Vagina (tissue), 2 donors: Measurements from ENCODE around the gene GPR151. TPM values are rescaled to one million over a fixed set of nuclear protein-coding genes. Genes with fewer than 3 reads are reported as not detected.

Source experiments
- DNase-seq, 2 donors: peaks; one replicate each; pipeline ENCODE4 v3.0.0-alpha.2; 2017; ENCODE audit errors: extremely low spot score in 2 of 2
- H3K27ac ChIP-seq: fragments of 200-600 bp; sonication (generic); one replicate; pipeline ENCODE4 v1.5.1; 2019
- H3K27me3 ChIP-seq: fragments of 200-600 bp; sonication (generic); one replicate; pipeline ENCODE4 v1.5.1; 2019
- H3K36me3 ChIP-seq, 2 donors: fragments of 200-600 bp; sonication (generic); one replicate each; pipeline ENCODE4 v1.5.1; 2017 to 2019
- H3K4me1 ChIP-seq: fragments of 200-600 bp; sonication (generic); one replicate; pipeline ENCODE4 v1.5.1; 2019
- H3K4me3 ChIP-seq, 2 donors: fragments of 200-600 bp; sonication (generic); 1 replicate in 1 of 2; 2 replicates in 1 of 2; pipeline ENCODE4 v1.5.1; 2016 to 2019
- H3K9me3 ChIP-seq: fragments of 200-600 bp; sonication (generic); one replicate; pipeline ENCODE4 v1.5.1; 2019
- POLR2A ChIP-seq, 2 donors: fragments of 450-650 bp; IDR thresholded peaks; one replicate each; pipeline ENCODE4 v1.6.1; 2017; ENCODE audit warnings: antibody characterized with exemption in 2 of 2, mild to moderate bottlenecking in 2 of 2, moderate library complexity in 2 of 2
- POLR2AphosphoS5 ChIP-seq, 2 donors: sonication (generic); formaldehyde crosslinking; IDR thresholded peaks; one replicate each; pipeline ENCODE4 v1.9.0; 2017; ENCODE audit warnings: antibody characterized with exemption in 2 of 2, mild to moderate bottlenecking in 2 of 2, low read depth in 1 of 2; ENCODE audit not compliant: insufficient read depth in 1 of 2
- intact Hi-C: fragments of 100-400 bp; cut with DNase I; formaldehyde crosslinking; loops from one replicate; pipeline ENCODE4 v1.15.1; 2023
- total RNA-seq: library from RNA; depleted of rRNA; stranded (reverse); fragments of >200 nt; gene quantifications from one replicate; pipeline ENCODE4 v1.2.3, GENCODE V29; 2016
- TF ChIP-seq, protein P1 (sequence below), 3 experiments: fragments of 450-650 bp in 2 of 3; fragments of 200-600 bp in 1 of 3; sonication (generic) in 1 of 3; IDR thresholded peaks; one replicate each; pipeline ENCODE4 v1.5.1; 2017 to 2019; ENCODE audit warnings: antibody characterized with exemption in 3 of 3, mild to moderate bottlenecking in 2 of 3, moderate library complexity in 2 of 3

The GPR151 gene
- total RNA-seq, 1 donor from 2014 or later: not detected

- Histone ChIP-seq H3K27me3 (no peaks in the 10 kb centered on the region), H3K4me3 (no peak overlapping the region), H3K36me3 (no peaks in the 10 kb centered on the region), H3K4me1 (no peaks in the 10 kb centered on the region), H3K27ac (no peak overlapping the region), H3K9me3 (no peaks in the 10 kb centered on the region)
- intact Hi-C loops: loop anchor here (5.0 kb wide), 1 partner anchor 425 kb away; no protein-coding TSS in a partner anchor
- no peak for TF ChIP-seq POLR2AphosphoS5 (IDR thresholded peaks at IDR 0.05; ENCODE audit: insufficient read depth in 1 of 2, low read depth in 1 of 2)
- no peak for TF ChIP-seq POLR2A (IDR thresholded peaks at IDR 0.05)
- TF ChIP-seq, protein P1, sequence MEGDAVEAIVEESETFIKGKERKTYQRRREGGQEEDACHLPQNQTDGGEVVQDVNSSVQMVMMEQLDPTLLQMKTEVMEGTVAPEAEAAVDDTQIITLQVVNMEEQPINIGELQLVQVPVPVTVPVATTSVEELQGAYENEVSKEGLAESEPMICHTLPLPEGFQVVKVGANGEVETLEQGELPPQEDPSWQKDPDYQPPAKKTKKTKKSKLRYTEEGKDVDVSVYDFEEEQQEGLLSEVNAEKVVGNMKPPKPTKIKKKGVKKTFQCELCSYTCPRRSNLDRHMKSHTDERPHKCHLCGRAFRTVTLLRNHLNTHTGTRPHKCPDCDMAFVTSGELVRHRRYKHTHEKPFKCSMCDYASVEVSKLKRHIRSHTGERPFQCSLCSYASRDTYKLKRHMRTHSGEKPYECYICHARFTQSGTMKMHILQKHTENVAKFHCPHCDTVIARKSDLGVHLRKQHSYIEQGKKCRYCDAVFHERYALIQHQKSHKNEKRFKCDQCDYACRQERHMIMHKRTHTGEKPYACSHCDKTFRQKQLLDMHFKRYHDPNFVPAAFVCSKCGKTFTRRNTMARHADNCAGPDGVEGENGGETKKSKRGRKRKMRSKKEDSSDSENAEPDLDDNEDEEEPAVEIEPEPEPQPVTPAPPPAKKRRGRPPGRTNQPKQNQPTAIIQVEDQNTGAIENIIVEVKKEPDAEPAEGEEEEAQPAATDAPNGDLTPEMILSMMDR (IDR thresholded peaks at IDR 0.05): peak; percentile 62 to 66 (median 65)
- DNase-seq: no peak
Measured at GRCh38 chr5:146541958-146542849, 26.2 kb upstream of the GPR151 start.

- no peak for DNase-seq
- Histone ChIP-seq H3K9me3 (no peaks in the 10 kb centered on the region), H3K36me3 (no peaks in the 10 kb centered on the region), H3K27me3 (no peaks in the 10 kb centered on the region), H3K4me3 (no peak overlapping the region), H3K27ac (no peak overlapping the region), H3K4me1 (no peaks in the 10 kb centered on the region)
- intact Hi-C loops: loop anchor here (5.0 kb wide), 1 partner anchor 427 kb away; no protein-coding TSS in a partner anchor
- TF ChIP-seq POLR2A (IDR thresholded peaks at IDR 0.05): no peak
- no peak for TF ChIP-seq POLR2AphosphoS5 (IDR thresholded peaks at IDR 0.05; ENCODE audit: insufficient read depth in 1 of 2, low read depth in 1 of 2)
- TF ChIP-seq, protein P1 (IDR thresholded peaks at IDR 0.05): no peak
Measured at GRCh38 chr5:146540414-146540813, 24.4 kb upstream of the GPR151 start.

DNA sequence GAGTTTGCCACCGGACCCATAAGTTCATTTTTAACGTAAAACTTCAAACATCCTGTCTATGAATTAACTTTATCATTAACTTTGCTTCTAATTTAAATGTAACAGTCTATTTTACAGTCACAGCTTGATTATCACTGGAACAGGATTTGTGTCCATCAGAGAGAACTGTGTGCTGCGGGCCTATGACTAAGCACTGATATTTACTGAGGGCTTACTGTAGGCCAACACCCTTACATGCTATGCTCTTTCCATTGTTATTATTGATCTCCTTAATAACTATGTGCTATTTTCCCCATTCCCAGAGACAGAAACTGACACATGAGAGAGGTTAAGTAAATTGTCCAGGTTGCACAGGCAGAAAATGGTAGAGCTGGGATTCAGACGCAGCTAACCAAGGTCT lies 24.0 kb upstream of the GPR151 start:
- no peaks in the 10 kb centered on the region for H3K4me1 ChIP-seq
- no peaks in the 10 kb centered on the region for H3K9me3 ChIP-seq
- no peak for DNase-seq
- intact Hi-C loops: loop anchor here (5.0 kb wide), 1 partner anchor 427 kb away; no protein-coding TSS in a partner anchor
- no peaks in the 10 kb centered on the region for H3K36me3 ChIP-seq
- H3K4me3 ChIP-seq: no peak overlapping the region
- TF ChIP-seq POLR2AphosphoS5 (IDR thresholded peaks at IDR 0.05; ENCODE audit: insufficient read depth in 1 of 2, low read depth in 1 of 2) (no peak), POLR2A (IDR thresholded peaks at IDR 0.05) (no peak)
- TF ChIP-seq, protein P1 (IDR thresholded peaks at IDR 0.05): no peak
- H3K27ac ChIP-seq: no peak overlapping the region
- H3K27me3 ChIP-seq: no peaks in the 10 kb centered on the region

- Histone ChIP-seq H3K27ac (no peak overlapping the region), H3K36me3 (no peaks in the 10 kb centered on the region), H3K27me3 (no peaks in the 10 kb centered on the region), H3K9me3 (no peaks in the 10 kb centered on the region), H3K4me1 (no peaks in the 10 kb centered on the region), H3K4me3 (no peak overlapping the region)
- no peak for TF ChIP-seq POLR2AphosphoS5 (IDR thresholded peaks at IDR 0.05; ENCODE audit: insufficient read depth in 1 of 2, low read depth in 1 of 2)
- TF ChIP-seq, protein P1 (IDR thresholded peaks at IDR 0.05): no peak
- intact Hi-C loops: no loop called here
- DNase-seq: no peak
Measured at GRCh38 chr5:146538432-146538831, 22.4 kb upstream of the GPR151 start.

GRCh38 chr5:146533882-146534281 lies 17.9 kb upstream of the GPR151 start:
- H3K4me3 ChIP-seq: no peak overlapping the region
- DNase-seq: no peak
- H3K9me3 ChIP-seq: no peaks in the 10 kb centered on the region
- no peaks in the 10 kb centered on the region for H3K27me3 ChIP-seq
- TF ChIP-seq, protein P1 (IDR thresholded peaks at IDR 0.05): no peak
- TF ChIP-seq POLR2AphosphoS5 (IDR thresholded peaks at IDR 0.05; ENCODE audit: insufficient read depth in 1 of 2, low read depth in 1 of 2): no peak
- no peak for TF ChIP-seq POLR2A (IDR thresholded peaks at IDR 0.05)
- intact Hi-C loops: loop anchor here (2.0 kb wide), 1 partner anchor 655 kb away; no protein-coding TSS in a partner anchor
- no peaks in the 10 kb centered on the region for H3K36me3 ChIP-seq
- H3K4me1 ChIP-seq: no peaks in the 10 kb centered on the region
- H3K27ac ChIP-seq: no peak overlapping the region
